GM23248 (cell line): ENCODE data around the gene MAMDC2.

ENCODE experiments used
- EZH2 ChIP-seq: fragments of 200-600 bp; sonication (generic); IDR thresholded peaks from 2 replicates; pipeline ENCODE4 v1.6.1; 2018; ENCODE audit warnings: antibody characterized with exemption, mild to moderate bottlenecking; ENCODE audit not compliant: insufficient read depth, poor library complexity, severe bottlenecking
- EZH2phosphoT487 ChIP-seq: fragments of 200-600 bp; sonication (generic); IDR thresholded peaks from 2 replicates; pipeline ENCODE4 v1.6.1; 2018; ENCODE audit warnings: antibody characterized with exemption, moderate library complexity, mild to moderate bottlenecking, low read depth; ENCODE audit not compliant: insufficient read depth

- TF ChIP-seq EZH2: no peak
- no peak for TF ChIP-seq EZH2phosphoT487
These were observed 121.5 kb downstream of the MAMDC2 start for GRCh38 chr9:70165006-70165602.
